H1 (cell line): ENCODE results near the gene MPC1. TPM values are rescaled to one million over a fixed set of nuclear protein-coding genes. Genes with fewer than 3 reads are reported as not detected.

Source experiments
- CTCF ChIA-PET: fragments of 300-600 bp; sonication (Branson Sonifier 250); formaldehyde crosslinking; loops from one replicate; lab custom pipeline; 2021; ENCODE audit not compliant: partially characterized antibody; lab: Charles Lee
- POLR2A ChIA-PET: fragments of 300-600 bp; sonication (Branson Sonifier 250); formaldehyde crosslinking; loops from one replicate; lab custom pipeline; 2021; ENCODE audit warnings: inconsistent platforms; ENCODE audit not compliant: partially characterized antibody; lab: Charles Lee
- DNase-seq, 2 experiments: peaks; one replicate each; pipeline versions ENCODE4 v3.0.0 to v3.0.0-alpha.2; 2010 to 2022; ENCODE audit warnings: low spot score in 2 of 2, low read depth in 1 of 2, mixed read lengths in 1 of 2
- FAIRE-seq: peaks from 2 replicates; lab custom pipeline; 2011; peaks lifted over from hg19 to GRCh38; lab: Jason Lieb, UNC
- H2AFZ ChIP-seq: 2 replicates; pipeline ENCODE4 v1.8.1; 2012; ENCODE audit warnings: low read length, inconsistent platforms
- H2AK5ac ChIP-seq: 2 replicates; pipeline ENCODE4 v1.6.1; 2013; ENCODE audit warnings: low read depth, low read length
- H2BK120ac ChIP-seq: replicated peaks from 2 replicates; pipeline ENCODE3; 2013; ENCODE audit warnings: low read depth, low read length, inconsistent platforms
- H2BK12ac ChIP-seq: 2 replicates; pipeline ENCODE4 v1.6.1; 2013; ENCODE audit warnings: low read depth, low read length
- H2BK15ac ChIP-seq: 2 replicates; pipeline ENCODE4 v1.6.1; 2013; ENCODE audit warnings: low read length
- H2BK20ac ChIP-seq: 2 replicates; pipeline ENCODE4 v1.6.1; 2013; ENCODE audit warnings: low read length
- H2BK5ac ChIP-seq: 2 replicates; pipeline ENCODE4 v1.6.1; 2013; ENCODE audit warnings: low read depth, low read length
- H3K14ac ChIP-seq: 2 replicates; pipeline ENCODE4 v1.6.1; 2013; ENCODE audit warnings: inconsistent platforms; ENCODE audit not compliant: insufficient read length
- H3K18ac ChIP-seq: 2 replicates; pipeline ENCODE4 v1.6.1; 2013; ENCODE audit warnings: low read length; ENCODE audit errors: extremely low read depth
- H3K23ac ChIP-seq: 2 replicates; pipeline ENCODE4 v1.6.1; 2013; ENCODE audit warnings: inconsistent platforms; ENCODE audit not compliant: insufficient read length
- H3K23me2 ChIP-seq: 2 replicates; pipeline ENCODE4 v1.6.1; 2013; ENCODE audit warnings: low read depth, low read length
- H3K27ac ChIP-seq: 2 replicates; pipeline ENCODE4 v1.6.1; 2011; ENCODE audit warnings: low read depth, low read length, inconsistent platforms
- H3K27me3 ChIP-seq, 4 experiments: replicated peaks in 1 of 4; 1 replicate in 1 of 4; 2 replicates in 3 of 4; pipeline versions ENCODE4 v1.6.1 to v1.8.1; 2011 to 2013; ENCODE audit warnings: low read length in 3 of 4, mild to moderate bottlenecking in 3 of 4, inconsistent platforms in 2 of 4, mixed read lengths in 2 of 4, moderate library complexity in 1 of 4; ENCODE audit not compliant: control insufficient read depth in 3 of 4, insufficient read depth in 3 of 4; ENCODE audit errors: extremely low read depth in 1 of 4
- H3K36me3 ChIP-seq, 4 experiments: 2 replicates each; pipeline versions ENCODE4 v1.6.1 to v1.8.1; 2011 to 2013; ENCODE audit warnings: mild to moderate bottlenecking in 4 of 4, low read length in 3 of 4, moderate library complexity in 2 of 4, control low read depth in 1 of 4, inconsistent platforms in 1 of 4; ENCODE audit not compliant: insufficient read depth in 4 of 4, control insufficient read depth in 2 of 4
- H3K4ac ChIP-seq: replicated peaks from 2 replicates; pipeline ENCODE3; 2013; ENCODE audit warnings: low read length, low read depth, mixed read lengths, inconsistent platforms; ENCODE audit not compliant: insufficient read length
- H3K4me1 ChIP-seq, 4 experiments: replicated peaks in 1 of 4; 1 replicate in 1 of 4; 2 replicates in 3 of 4; pipeline versions ENCODE4 v1.6.1 to v1.8.1; 2011 to 2013; ENCODE audit warnings: low read length in 3 of 4, inconsistent platforms in 2 of 4, mixed read lengths in 1 of 4; ENCODE audit not compliant: insufficient read depth in 4 of 4, control insufficient read depth in 3 of 4
- H3K4me2 ChIP-seq, 2 experiments: 2 replicates each; pipeline versions ENCODE4 v1.6.1 to v1.8.1; 2011 to 2013; ENCODE audit warnings: low read depth in 2 of 2, low read length in 2 of 2, control low read depth in 1 of 2, inconsistent platforms in 1 of 2, mild to moderate bottlenecking in 1 of 2; ENCODE audit not compliant: insufficient read depth in 1 of 2
- H3K4me3 ChIP-seq, 4 experiments: fragments of 200-600, 300-600 bp in 1 of 4; sonication (generic), shearing (Covaris generic), sonication (Bioruptor Twin) in 1 of 4; 2 replicates each; pipeline versions ENCODE4 v1.5.1 to v1.8.1; 2011 to 2016; ENCODE audit warnings: low read length in 4 of 4, low read depth in 3 of 4, control low read depth in 2 of 4, inconsistent platforms in 2 of 4, mild to moderate bottlenecking in 2 of 4, mixed read lengths in 1 of 4, moderate library complexity in 1 of 4; ENCODE audit not compliant: insufficient read depth in 2 of 4; ENCODE audit errors: extremely low read depth in 1 of 4
- H3K56ac ChIP-seq: replicated peaks from 2 replicates; pipeline ENCODE3; 2013; ENCODE audit warnings: low read depth, mild to moderate bottlenecking, mixed read lengths, low read length, inconsistent platforms; ENCODE audit not compliant: insufficient read length
- H3K79me1 ChIP-seq: 2 replicates; pipeline ENCODE4 v1.6.1; 2013; ENCODE audit warnings: low read depth, low read length, control low read depth
- H3K79me2 ChIP-seq, 2 experiments: 2 replicates each; pipeline versions ENCODE4 v1.6.1 to v1.8.1; 2012 to 2013; ENCODE audit warnings: low read length in 2 of 2, mild to moderate bottlenecking in 2 of 2, inconsistent platforms in 1 of 2; ENCODE audit not compliant: insufficient read depth in 2 of 2, control insufficient read depth in 1 of 2
- H3K9ac ChIP-seq, 4 experiments: replicated peaks in 1 of 4; 1 replicate in 1 of 4; 2 replicates in 3 of 4; pipeline versions ENCODE4 v1.6.1 to v1.8.1; 2011 to 2013; ENCODE audit warnings: low read depth in 3 of 4, low read length in 3 of 4, control low read depth in 2 of 4, mild to moderate bottlenecking in 2 of 4, moderate library complexity in 2 of 4, inconsistent platforms in 1 of 4; ENCODE audit errors: extremely low read depth in 1 of 4
- H3K9me3 ChIP-seq, 2 experiments: 2 replicates each; pipeline versions ENCODE4 v1.6.1 to v1.8.1; 2012 to 2013; ENCODE audit warnings: mild to moderate bottlenecking in 2 of 2, moderate library complexity in 2 of 2, control low read depth in 1 of 2, inconsistent platforms in 1 of 2, low read depth in 1 of 2, low read length in 1 of 2, mixed read lengths in 1 of 2; ENCODE audit not compliant: insufficient read depth in 2 of 2
- H4K20me1 ChIP-seq, 2 experiments: replicated peaks in 1 of 2; 2 replicates each; pipeline versions ENCODE3 to v1.8.1; 2011 to 2013; ENCODE audit warnings: inconsistent platforms in 2 of 2, low read length in 2 of 2, mild to moderate bottlenecking in 1 of 2; ENCODE audit not compliant: insufficient read depth in 2 of 2, control insufficient read depth in 1 of 2
- H4K5ac ChIP-seq: 2 replicates; pipeline ENCODE4 v1.6.1; 2013; ENCODE audit warnings: low read length, low read depth, mixed read lengths, inconsistent platforms; ENCODE audit not compliant: insufficient read length
- H4K8ac ChIP-seq: 2 replicates; pipeline ENCODE4 v1.8.0; 2013; ENCODE audit warnings: mild to moderate bottlenecking, moderate library complexity, low read length, inconsistent platforms; ENCODE audit not compliant: insufficient read depth; ENCODE audit errors: extremely low read depth
- H4K91ac ChIP-seq: replicated peaks from 2 replicates; pipeline ENCODE3; 2013; ENCODE audit warnings: low read length, mixed read lengths, inconsistent platforms; ENCODE audit not compliant: insufficient read length
- BRCA1 ChIP-seq: IDR thresholded peaks from 2 replicates; pipeline ENCODE4 v1.6.1; 2012; ENCODE audit warnings: low read depth, low read length, improper control_type of control experiment
- CBX8 ChIP-seq: fragments of 300-800, 300-1000 bp; sonication (generic); IDR thresholded peaks from 2 replicates; pipeline ENCODE4 v1.7.1; 2016; ENCODE audit warnings: low read depth, low read length, borderline replicate concordance
- EP300 ChIP-seq, 2 experiments: IDR thresholded peaks; 1 replicate in 1 of 2; 2 replicates in 1 of 2; pipeline ENCODE4 v1.6.1; 2011 to 2012; ENCODE audit warnings: low read depth in 2 of 2, low read length in 2 of 2, mild to moderate bottlenecking in 2 of 2, borderline replicate concordance in 1 of 2, inconsistent platforms in 1 of 2, moderate library complexity in 1 of 2
- JUN ChIP-seq: IDR thresholded peaks from 2 replicates; pipeline ENCODE4 v1.6.1; 2011; ENCODE audit warnings: low read depth, mild to moderate bottlenecking, improper control_type of control experiment, low read length
- JUND ChIP-seq: IDR thresholded peaks from 2 replicates; pipeline ENCODE4 v1.6.1; 2011; ENCODE audit warnings: mild to moderate bottlenecking, improper control_type of control experiment, low read length
- WGBS, 2 experiments: shearing (Covaris generic) in 1 of 2; methylation state at CpG; one replicate each; pipeline versions ENCODE4 v1.1.6 to v1.1.7; 2013 to 2015; ENCODE audit warnings: low lambda C conversion rate in 2 of 2, mixed read lengths in 2 of 2, inconsistent platforms in 1 of 2, low coverage in 1 of 2, missing lambda C conversion rate in 1 of 2; ENCODE audit not compliant: insufficient replicate concordance in 2 of 2, insufficient coverage in 1 of 2, insufficient read length in 1 of 2; ENCODE audit errors: extremely low coverage in 1 of 2, missing lambda C conversion rate in 1 of 2; 5-methylcytosine and 5-hydroxymethylcytosine counted together
- polyA plus RNA-seq, 7 experiments: library from polyadenylated mRNA; depleted of rRNA in 3 of 7; stranded (reverse) in 5 of 7; unstranded in 2 of 7; fragments of >200 nt in 5 of 7; fragments of 200-250 nt in 2 of 7; gene quantifications; 1 replicate in 5 of 7; 2 replicates in 1 of 7; 4 replicates in 1 of 7; pipeline versions ENCODE4 v1.2.1 to v1.2.3, GENCODE V29; 2011 to 2013; ENCODE audit warnings: missing spikeins in 2 of 7, mixed read lengths in 2 of 7
- total RNA-seq: library from RNA; stranded (reverse); fragmentation: NEBNext Ultra II Directional; extraction: Animal tissue kit (Norgen Biotek cat#: 25700); gene quantifications from 2 replicates; pipeline ENCODE4 v1.2.1, GENCODE V29; 2021

The MPC1 gene
- total and polyA plus RNA-seq, 2 of the 8 experiments (the other 6 are each of a cell fraction or from before 2014, with no cell fraction given), result 10.2 to 12.6 TPM

- Histone ChIP-seq H3K23me2 (no peaks in the 10 kb centered on the region), H3K9ac (no peak overlapping the region), H3K56ac (no peak overlapping the region), H3K14ac (no peak overlapping the region), H4K91ac (peak overlapping the region; percentile 69), H4K8ac (peak overlapping the region; percentile 14; the same call in 1 of the 2 replicates), H2AK5ac (no peak overlapping the region), H2AFZ (peak overlapping the region; percentile 36; the same call in 1 of the 2 replicates), H3K4me3 (no peak overlapping the region), H3K4ac (no peak overlapping the region), H2BK20ac (no peak overlapping the region), H2BK120ac (peak overlapping the region; percentile 52), H4K5ac (no peak overlapping the region), H3K79me1 (no peaks in the 10 kb centered on the region), H3K27me3 (0 out of 7 replicates have a peak, but pooled peaks cover 0 to 2% (median 0%) of the 10 kb centered on the region in 4 experiments), H3K23ac (peak overlapping the region; percentile 61), H2BK12ac (no peak overlapping the region), H4K20me1 (no peaks in the 10 kb centered on the region), H3K27ac (no peak overlapping the region), H3K36me3 (no peaks in the 10 kb centered on the region), H3K4me1 (peaks cover 0 to 4% (median 3%) of the 10 kb centered on the region in 4 experiments; a peak in 4 of 7 replicates), H2BK15ac (no peak overlapping the region), H3K9me3 (no peaks in the 10 kb centered on the region), H2BK5ac (no peak overlapping the region)
- no peak for DNase-seq
- POLR2A ChIA-PET, result interaction anchor here (0.9 kb wide), 2 partner anchors 10 to 11 kb away, joined by 3 read pairs; no protein-coding TSS in a partner anchor
- WGBS, 2 experiments, result 88% methylated on average over 5 of the region's 5 CpGs; no CpG with 5 or more reads in 1 of the 2 experiments
- CTCF ChIA-PET, result interaction anchor here (0.9 to 1.0 kb wide), 2 partner anchors 25 to 42 kb away, joined by 3 read pairs; no protein-coding TSS in a partner anchor
- TF ChIP-seq JUN (no peak), BRCA1 (no peak), CBX8 (no peak), JUND (no peak), EP300 (IDR thresholded peaks at IDR 0.05; ENCODE audit: borderline replicate concordance in 1 of 2, low read depth in 2 of 2, low read length in 2 of 2) (no peak)
- TF ChIP-seq, all 59 proteins: peak for 0
- FAIRE-seq, result no peak
- H3K4me2 ChIP-seq, result no peak overlapping the region
- no peaks in the 10 kb centered on the region for H3K79me2 ChIP-seq
- no peak overlapping the region; the same call in 1 of the 2 replicates for H3K18ac ChIP-seq
These were observed 27.2 kb downstream of the MPC1 start for GRCh38 chr6:166355552-166355951.
